GM12878 (cell line): ENCODE measurements around the gene PPP2R5D. TPM values are rescaled to one million over a fixed set of nuclear protein-coding genes. Genes with fewer than 3 reads are reported as not detected.
A peak's percentile ranks its signal among the peaks of the same experiment; 100 is the strongest.
"Not testable (repeated sequence)": the region's sequence is repeated elsewhere in the genome, so short reads cannot be mapped to it uniquely, and the experiment has no call there.

Source experiments
- ATAC-seq: fragments of 200-7000 bp; cut with Tn5 transposase; 3 replicates; pipeline ENCODE4 v1.9.1; 2020; ENCODE audit warnings: mild to moderate bottlenecking, moderate library complexity
- BruUV-seq: library from RNA; stranded (reverse); fragments of 400-500 nt; replicated peaks from 2 replicates; lab custom pipeline; 2021; lab: Mats Ljungman, UMichigan
- CTCF ChIA-PET: fragments of 300-600 bp; sonication (Branson Sonifier 250); formaldehyde crosslinking; extraction: SDS; loops from one replicate; lab custom pipeline; 2021; ENCODE audit warnings: inconsistent platforms; lab: Yijun Ruan, JAX
- POLR2A ChIA-PET: fragments of 350-600 bp; formaldehyde crosslinking; extraction: SDS; loops from one replicate; lab custom pipeline; 2021; ENCODE audit warnings: inconsistent platforms; lab: Charles Lee
- RAD21 ChIA-PET: fragments of 300-600 bp; sonication (Branson Sonifier 250); formaldehyde crosslinking; loops from one replicate; lab custom pipeline; 2023; ENCODE audit warnings: antibody characterized with exemption; ENCODE audit not compliant: unreplicated experiment; lab: Charles Lee
- SMC1A ChIA-PET: fragments of 300-600 bp; sonication (Branson Sonifier 250); formaldehyde crosslinking; loops from one replicate; lab custom pipeline; 2023; ENCODE audit not compliant: unreplicated experiment, uncharacterized antibody; lab: Charles Lee
- DNase-seq: peaks from one replicate; pipeline ENCODE4 v3.0.0-alpha.2; 2011; ENCODE audit warnings: low read depth, low spot score
- FAIRE-seq: peaks from 3 replicates; lab custom pipeline; 2011; peaks lifted over from hg19 to GRCh38; lab: Jason Lieb, UNC
- H2AFZ ChIP-seq: 2 replicates; pipeline ENCODE4 v1.6.0; 2011; ENCODE audit warnings: low read depth, low read length, control low read depth; ENCODE audit not compliant: control insufficient read depth
- H3K27ac ChIP-seq: 2 replicates; pipeline ENCODE4 v1.5.1; 2011; ENCODE audit warnings: control low read depth; ENCODE audit not compliant: control insufficient read depth, insufficient read depth
- H3K27me3 ChIP-seq, 2 experiments: replicated peaks in 1 of 2; 2 replicates each; pipeline versions ENCODE4 v1.6.0 to v1.6.1; 2011; ENCODE audit warnings: low read length in 1 of 2; ENCODE audit not compliant: control insufficient read depth in 2 of 2, insufficient read depth in 2 of 2
- H3K36me3 ChIP-seq, 2 experiments: 2 replicates each; pipeline ENCODE4 v1.5.1; 2011; ENCODE audit warnings: low read length in 1 of 2; ENCODE audit not compliant: control insufficient read depth in 2 of 2, insufficient read depth in 2 of 2
- H3K4me1 ChIP-seq: 2 replicates; pipeline ENCODE4 v1.6.1; 2011; ENCODE audit warnings: mild to moderate bottlenecking, low read length, moderate library complexity, mixed read lengths; ENCODE audit not compliant: control insufficient read depth, insufficient read depth
- H3K4me2 ChIP-seq: 2 replicates; pipeline ENCODE4 v1.6.0; 2011; ENCODE audit warnings: control low read depth; ENCODE audit not compliant: control insufficient read depth, insufficient read depth
- H3K4me3 ChIP-seq: fragments of 200-600 bp; sonication (generic); 2 replicates; pipeline ENCODE4 v1.5.1; 2016
- H3K79me2 ChIP-seq: 2 replicates; pipeline ENCODE4 v1.6.0; 2011; ENCODE audit warnings: low read length; ENCODE audit not compliant: control insufficient read depth, insufficient read depth
- H3K9ac ChIP-seq: 2 replicates; pipeline ENCODE4 v1.8.0; 2011; ENCODE audit warnings: low read length, control low read depth, mixed read lengths; ENCODE audit not compliant: control insufficient read depth, insufficient read depth
- H3K9me3 ChIP-seq: replicated peaks from 3 replicates; pipeline ENCODE4 v1.5.1; 2011; ENCODE audit warnings: mild to moderate bottlenecking, low read length; ENCODE audit not compliant: control insufficient read depth, insufficient read depth
- H4K20me1 ChIP-seq: 2 replicates; pipeline ENCODE4 v1.6.0; 2011; ENCODE audit not compliant: control insufficient read depth, insufficient read depth
- POLR2A ChIP-seq: IDR thresholded peaks from 2 replicates; pipeline ENCODE4 v1.6.1; 2011; ENCODE audit warnings: low read depth, mild to moderate bottlenecking, low read length
- TAF1 ChIP-seq: IDR thresholded peaks from 2 replicates; pipeline ENCODE4 v1.6.1; 2011; ENCODE audit warnings: mild to moderate bottlenecking, low read depth, low read length, borderline replicate concordance
- WGBS: methylation state at CpG from one replicate; pipeline ENCODE4 v1.1.6; 2016; ENCODE audit warnings: low lambda C conversion rate; ENCODE audit not compliant: insufficient replicate concordance, insufficient coverage; ENCODE audit errors: missing lambda C conversion rate; 5-methylcytosine and 5-hydroxymethylcytosine counted together
- in situ Hi-C: fragments of 300-500 bp; cut with MboI; formaldehyde crosslinking; loops from 9 replicates; pipeline ENCODE4 v1.14.3; 2018; ENCODE audit warnings: mixed read lengths
- intact Hi-C: fragments of 100-400 bp; cut with micrococcal nuclease; formaldehyde crosslinking; loops from one replicate; pipeline ENCODE4 v1.14.2; 2022; ENCODE audit not compliant: unreplicated experiment
- polyA plus RNA-seq, 11 experiments: library from polyadenylated mRNA; depleted of rRNA in 4 of 11; unstranded in 6 of 11; stranded (reverse) in 5 of 11; fragments of >200 nt; fragmentation: Nextera tagmentation in 4 of 11; fragmentation: Illumina TruSeq in 1 of 11; extraction: Ambion mirVana in 4 of 11; extraction: Trizol in 1 of 11; gene quantifications; 1 replicate in 1 of 11; 2 replicates in 10 of 11; pipeline versions ENCODE4 v1.2.1 to v1.2.3, GENCODE V29; 2011 to 2016; ENCODE audit warnings: inconsistent platforms in 2 of 11, missing spikeins in 2 of 11, low read depth in 1 of 11
- total RNA-seq, 4 experiments: library from RNA; depleted of rRNA in 3 of 4; stranded (reverse); fragments of >200 nt in 3 of 4; fragmentation: Illumina TruSeq in 1 of 4; extraction: Trizol in 1 of 4; gene quantifications; 2 replicates each; pipeline versions ENCODE4 v1.2.1 to v1.2.3, GENCODE V29; 2013 to 2021

The PPP2R5D gene
- total and polyA plus RNA-seq, 10 of the 15 experiments (the other 5 are each of a cell fraction or from before 2014, with no cell fraction given): 1.5 to 59.0 (median 32.0) TPM

GRCh38 chr6:43040542-43041257, 56.3 kb downstream of the PPP2R5D start:
- ChIA-PET SMC1A (no interaction called here), POLR2A (interaction anchor here (0.6 kb wide), 1 partner anchor 137 kb away, joined by 3 read pairs; no protein-coding TSS in a partner anchor), RAD21 (no interaction called here), CTCF (interaction anchor here (0.6 kb wide), 1 partner anchor 108 kb away, joined by 3 read pairs; no protein-coding TSS in a partner anchor)
- in situ Hi-C loops (no loop called here), intact Hi-C loops (no loop called here)
- Histone ChIP-seq H3K27ac (no peak overlapping the region), H4K20me1 (no peaks in the 10 kb centered on the region), H2AFZ (no peak overlapping the region), H3K79me2 (no peaks in the 10 kb centered on the region), H3K9ac (no peak overlapping the region), H3K27me3 (no peaks in the 10 kb centered on the region)
- ATAC-seq (no peak), FAIRE-seq (no peak)
- WGBS: 92% methylated on average over 18 of the region's 18 CpGs
- TF ChIP-seq POLR2A: peak; percentile 42; the same call in 1 of the 2 replicates
- no peak for TF ChIP-seq TAF1
- TF ChIP-seq, all 136 proteins: peak for 1
- H3K9me3 ChIP-seq: no peaks in the 10 kb centered on the region
- no peak for DNase-seq
- peaks cover 11 to 20% of the 10 kb centered on the region in 2 experiments for H3K36me3 ChIP-seq
- no peak overlapping the region for H3K4me2 ChIP-seq
- H3K4me3 ChIP-seq: no peak overlapping the region
- H3K4me1 ChIP-seq: no peaks in the 10 kb centered on the region
- BruUV-seq: no TSS peak

- H3K36me3 ChIP-seq: peaks cover 11 to 21% of the 10 kb centered on the region in 2 experiments
- BruUV-seq, H3K27ac ChIP-seq, H3K9me3 ChIP-seq, RAD21 ChIA-PET, H3K9ac ChIP-seq, H3K27me3 ChIP-seq, DNase-seq, CTCF ChIA-PET, H2AFZ ChIP-seq, H3K79me2 ChIP-seq, H3K4me2 ChIP-seq, H4K20me1 ChIP-seq, ATAC-seq, SMC1A ChIA-PET, intact Hi-C loops, H3K4me1 ChIP-seq, in situ Hi-C loops, FAIRE-seq, H3K4me3 ChIP-seq: not testable (repeated sequence)
- POLR2A ChIA-PET: interaction anchor here (0.5 kb wide), 1 partner anchor 51 kb away, joined by 5 read pairs; no protein-coding TSS in a partner anchor
- 85% methylated on average over 8 of the region's 8 CpGs for WGBS
Measured at GRCh38 chr6:43041475-43041874, 57.1 kb downstream of the PPP2R5D start.
